Suprapubic skin (tissue), 4 donors: Measurements from ENCODE around the gene ATXN10. TPM values are rescaled to one million over a fixed set of nuclear protein-coding genes. Genes with fewer than 3 reads are reported as not detected.

Source experiments
- DNase-seq, 2 donors: peaks; one replicate each; pipeline ENCODE4 v3.0.0-alpha.2; 2019; ENCODE audit warnings: low spot score in 2 of 2
- H3K27ac ChIP-seq: fragments of 200-600 bp; sonication (generic); one replicate; pipeline ENCODE4 v1.5.1; 2019
- H3K27me3 ChIP-seq: fragments of 200-600 bp; sonication (generic); one replicate; pipeline ENCODE4 v1.5.1; 2019
- H3K36me3 ChIP-seq: fragments of 200-600 bp; sonication (generic); one replicate; pipeline ENCODE4 v1.5.1; 2019
- H3K4me1 ChIP-seq: fragments of 200-600 bp; sonication (generic); one replicate; pipeline ENCODE4 v1.5.1; 2019
- H3K4me3 ChIP-seq: fragments of 200-600 bp; sonication (generic); one replicate; pipeline ENCODE4 v1.5.1; 2019; ENCODE audit warnings: mild to moderate bottlenecking
- H3K9me3 ChIP-seq: fragments of 200-600 bp; sonication (generic); one replicate; pipeline ENCODE4 v1.5.1; 2019
- CTCF ChIP-seq, 2 donors: fragments of 200-600 bp in 1 of 2; fragments of 450-650 bp in 1 of 2; sonication (generic) in 1 of 2; IDR thresholded peaks; one replicate each; pipeline ENCODE4 v1.5.1; 2016 to 2019; ENCODE audit warnings: antibody characterized with exemption in 2 of 2, mild to moderate bottlenecking in 1 of 2, moderate library complexity in 1 of 2
- EP300 ChIP-seq: sonication (generic); formaldehyde crosslinking; IDR thresholded peaks from one replicate; pipeline ENCODE4 v1.6.1; 2017; ENCODE audit warnings: antibody characterized with exemption
- POLR2A ChIP-seq, 2 donors: fragments of 450-650 bp; IDR thresholded peaks; one replicate each; pipeline ENCODE4 v1.6.1; 2017; ENCODE audit warnings: antibody characterized with exemption in 2 of 2, mild to moderate bottlenecking in 2 of 2, moderate library complexity in 2 of 2
- POLR2AphosphoS5 ChIP-seq, 3 donors: sonication (generic); formaldehyde crosslinking; IDR thresholded peaks; one replicate each; pipeline ENCODE4 v1.6.1; 2017; ENCODE audit warnings: antibody characterized with exemption in 3 of 3
- WGBS: methylation state at CpG from one replicate; pipeline ENCODE4 v1.1.5; 2018; 5-methylcytosine and 5-hydroxymethylcytosine counted together
- total RNA-seq, 4 donors: library from RNA; depleted of rRNA; stranded (reverse); fragments of >200 nt; gene quantifications; one replicate each; pipeline ENCODE4 v1.1.0, GENCODE V29; 2016

ATXN10 gene
- total RNA-seq, 4 donors from 2014 or later: 63.2 to 79.0 (median 68.8) TPM

GRCh38 chr22:45832180-45832579 lies 160.5 kb downstream of the ATXN10 start:
- no peak overlapping the region for H3K4me3 ChIP-seq
- H3K27ac ChIP-seq: no peak overlapping the region
- H3K27me3 ChIP-seq: no peaks in the 10 kb centered on the region
- 73% methylated on average over 2 of the region's 2 CpGs for WGBS
- no peaks in the 10 kb centered on the region for H3K9me3 ChIP-seq
- DNase-seq: no peak
- H3K4me1 ChIP-seq: peaks cover 21% of the 10 kb centered on the region
- peaks cover 5% of the 10 kb centered on the region for H3K36me3 ChIP-seq
- TF ChIP-seq POLR2A (IDR thresholded peaks at IDR 0.05) (no peak), POLR2AphosphoS5 (IDR thresholded peaks at IDR 0.05) (no peak), EP300 (no peak), CTCF (IDR thresholded peaks at IDR 0.05) (no peak)

- no peaks in the 10 kb centered on the region for H3K9me3 ChIP-seq
- no peaks in the 10 kb centered on the region for H3K27me3 ChIP-seq
- peak overlapping the region; percentile 1 for H3K27ac ChIP-seq
- peaks cover 21% of the 10 kb centered on the region for H3K4me1 ChIP-seq
- WGBS: 48% methylated on average over 8 of the region's 8 CpGs
- H3K36me3 ChIP-seq: peaks cover 5% of the 10 kb centered on the region
- TF ChIP-seq CTCF (IDR thresholded peaks at IDR 0.05): no peak
- peak in 1 of 3 donors; percentile 13 for TF ChIP-seq POLR2AphosphoS5 (IDR thresholded peaks at IDR 0.05)
- TF ChIP-seq POLR2A (IDR thresholded peaks at IDR 0.05): no peak
- TF ChIP-seq EP300: no peak
- DNase-seq: no peak
- no peak overlapping the region for H3K4me3 ChIP-seq
Measured at GRCh38 chr22:45832959-45833580, 161.4 kb downstream of the ATXN10 start.

- H3K27me3 ChIP-seq: no peaks in the 10 kb centered on the region
- peak overlapping the region; percentile 1 for H3K27ac ChIP-seq
- DNase-seq: no peak
- TF ChIP-seq EP300 (no peak), POLR2AphosphoS5 (IDR thresholded peaks at IDR 0.05) (no peak), POLR2A (IDR thresholded peaks at IDR 0.05) (no peak), CTCF (IDR thresholded peaks at IDR 0.05) (no peak)
- H3K9me3 ChIP-seq: no peaks in the 10 kb centered on the region
- WGBS: 55% methylated on average over 14 of the region's 14 CpGs
- H3K36me3 ChIP-seq: peaks cover 5% of the 10 kb centered on the region
- H3K4me3 ChIP-seq: no peak overlapping the region
- H3K4me1 ChIP-seq: peaks cover 21% of the 10 kb centered on the region
Measured at GRCh38 chr22:45833613-45834012, 162.0 kb downstream of the ATXN10 start.

- DNase-seq: no peak
- TF ChIP-seq POLR2AphosphoS5 (IDR thresholded peaks at IDR 0.05) (no peak), POLR2A (IDR thresholded peaks at IDR 0.05) (no peak), CTCF (IDR thresholded peaks at IDR 0.05) (no peak), EP300 (no peak)
- Histone ChIP-seq H3K36me3 (peaks cover 5% of the 10 kb centered on the region), H3K27ac (no peak overlapping the region), H3K9me3 (no peaks in the 10 kb centered on the region), H3K27me3 (no peaks in the 10 kb centered on the region), H3K4me3 (no peak overlapping the region), H3K4me1 (peaks cover 21% of the 10 kb centered on the region)
- WGBS: 54% methylated on average over 5 of the region's 5 CpGs
Measured at GRCh38 chr22:45834241-45834640, 162.6 kb downstream of the ATXN10 start.

- H3K4me3 ChIP-seq: no peak overlapping the region
- no peak overlapping the region for H3K27ac ChIP-seq
- H3K4me1 ChIP-seq: peaks cover 21% of the 10 kb centered on the region
- WGBS: 100% methylated on average over 5 of the region's 10 CpGs
- H3K27me3 ChIP-seq: no peaks in the 10 kb centered on the region
- DNase-seq: no peak
- H3K36me3 ChIP-seq: peaks cover 5% of the 10 kb centered on the region
- TF ChIP-seq EP300: no peak
- TF ChIP-seq POLR2AphosphoS5 (IDR thresholded peaks at IDR 0.05): no peak
- no peak for TF ChIP-seq CTCF (IDR thresholded peaks at IDR 0.05)
- TF ChIP-seq POLR2A (IDR thresholded peaks at IDR 0.05): no peak
- no peaks in the 10 kb centered on the region for H3K9me3 ChIP-seq
Measured at GRCh38 chr22:45834795-45835194, 163.2 kb downstream of the ATXN10 start.
